GM20000 (cell line): ENCODE data around the gene ANKS4B.

Experiments used
- DNase-seq: peaks from one replicate; pipeline ENCODE4 v3.0.0; 2012; ENCODE audit warnings: low spot score
- CTCF ChIP-seq: IDR thresholded peaks from 2 replicates; pipeline ENCODE4 v1.5.1; 2012; ENCODE audit warnings: mild to moderate bottlenecking, control low read depth; ENCODE audit errors: extremely low read depth, missing control alignments

ANKS4B gene

DNA sequence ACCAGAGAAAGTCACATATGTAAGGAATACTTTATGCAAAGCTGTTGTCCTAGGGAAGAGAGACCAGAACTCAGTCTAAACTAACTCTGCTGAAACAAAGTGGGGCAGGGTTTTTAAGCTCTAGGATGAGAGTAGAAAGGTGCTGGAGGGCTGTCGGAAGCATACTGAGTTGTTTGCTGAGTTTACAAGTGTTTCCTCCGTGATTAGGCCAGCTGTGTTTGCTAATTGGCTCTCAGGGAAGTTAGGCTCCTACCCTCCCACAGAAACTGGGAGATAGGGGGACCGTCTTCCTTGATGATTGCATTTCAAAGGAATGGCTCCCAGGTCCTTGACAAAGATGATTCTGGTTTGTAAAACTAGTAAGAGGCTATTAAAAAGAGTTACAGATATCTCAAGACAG is 69.0 kb downstream of the ANKS4B start:
- DNase-seq: no peak
- no peak for TF ChIP-seq CTCF

DNA sequence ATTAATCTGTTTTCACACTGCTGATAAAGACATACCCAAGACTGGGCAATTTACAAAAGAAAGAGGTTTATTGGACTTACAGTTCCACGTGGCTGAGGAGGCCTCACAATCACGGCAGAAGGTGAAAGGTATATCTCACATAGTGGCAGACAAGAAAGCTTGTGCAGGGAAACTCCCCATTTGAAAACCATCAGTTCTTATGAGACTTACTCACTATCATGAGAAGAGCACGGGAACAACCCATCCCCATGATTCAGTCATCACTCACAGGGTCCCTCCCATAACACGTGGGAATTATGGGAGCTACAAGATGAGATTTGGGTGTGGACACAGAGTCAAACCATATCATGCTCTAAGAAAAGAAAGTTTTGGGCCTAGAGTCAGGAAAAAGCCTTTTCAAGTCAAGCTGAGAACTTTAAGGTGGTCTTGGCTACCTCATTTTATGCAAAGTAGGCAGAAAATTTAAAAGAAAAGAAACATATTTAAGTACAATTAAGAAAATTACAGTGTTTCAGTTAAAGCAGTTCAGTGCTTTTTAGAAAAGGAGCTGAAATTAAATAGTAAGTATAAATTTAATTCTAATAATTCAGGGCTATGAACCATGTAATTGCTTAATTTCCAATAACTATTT is 69.5 kb downstream of the ANKS4B start:
- no peak for DNase-seq
- TF ChIP-seq CTCF: no peak
